A204.1 (cell line): Measurements from ENCODE around the gene CTNNBL1.

Experiments
- FAIRE-seq: peaks from 2 replicates; lab custom pipeline; 2012; peaks lifted over from hg19 to GRCh38; lab: Jason Lieb, UNC

The CTNNBL1 gene

DNA sequence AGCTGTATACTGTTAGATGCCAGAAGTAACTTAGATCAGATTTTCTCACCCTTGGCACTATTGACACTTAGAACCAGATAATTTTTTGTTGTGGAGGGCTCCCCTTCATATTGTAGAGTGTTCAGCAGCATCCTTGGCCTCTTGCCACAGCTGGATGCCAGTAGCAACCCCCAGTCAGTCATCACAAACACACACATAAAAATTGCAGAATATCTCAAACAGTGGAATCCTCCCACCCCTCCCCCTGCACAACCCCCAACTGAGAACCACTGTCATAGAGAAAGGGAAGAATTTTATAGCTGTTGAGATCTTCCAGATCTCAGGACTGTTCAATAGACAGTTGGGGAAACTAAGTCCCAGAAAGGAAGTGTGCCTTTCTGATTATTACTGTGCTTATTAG, 127.9 kb downstream of the CTNNBL1 start:
- no peak for FAIRE-seq

DNA sequence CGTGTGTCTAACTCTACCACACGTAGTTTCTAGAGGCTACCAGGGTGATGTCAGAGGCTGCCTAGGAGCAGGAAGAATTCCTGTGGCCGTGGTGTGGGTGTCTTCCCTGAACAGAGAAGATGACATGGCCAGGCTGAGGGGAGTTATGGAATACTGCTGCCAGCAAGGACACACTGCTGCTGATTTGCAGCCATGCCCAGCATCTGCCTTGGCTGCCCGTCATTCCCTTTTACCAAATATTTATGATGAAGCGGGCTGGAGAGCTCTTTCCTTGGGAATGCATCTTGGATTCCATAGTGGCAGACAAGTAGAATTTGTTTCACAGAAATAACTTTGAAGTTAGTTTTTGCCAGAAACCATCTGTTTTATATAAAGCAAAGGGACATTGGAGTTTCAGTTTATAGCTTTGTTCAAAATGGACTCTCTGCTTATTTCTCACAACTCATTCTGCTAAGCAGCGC, 128.3 kb downstream of the CTNNBL1 start:
- FAIRE-seq = no peak

DNA sequence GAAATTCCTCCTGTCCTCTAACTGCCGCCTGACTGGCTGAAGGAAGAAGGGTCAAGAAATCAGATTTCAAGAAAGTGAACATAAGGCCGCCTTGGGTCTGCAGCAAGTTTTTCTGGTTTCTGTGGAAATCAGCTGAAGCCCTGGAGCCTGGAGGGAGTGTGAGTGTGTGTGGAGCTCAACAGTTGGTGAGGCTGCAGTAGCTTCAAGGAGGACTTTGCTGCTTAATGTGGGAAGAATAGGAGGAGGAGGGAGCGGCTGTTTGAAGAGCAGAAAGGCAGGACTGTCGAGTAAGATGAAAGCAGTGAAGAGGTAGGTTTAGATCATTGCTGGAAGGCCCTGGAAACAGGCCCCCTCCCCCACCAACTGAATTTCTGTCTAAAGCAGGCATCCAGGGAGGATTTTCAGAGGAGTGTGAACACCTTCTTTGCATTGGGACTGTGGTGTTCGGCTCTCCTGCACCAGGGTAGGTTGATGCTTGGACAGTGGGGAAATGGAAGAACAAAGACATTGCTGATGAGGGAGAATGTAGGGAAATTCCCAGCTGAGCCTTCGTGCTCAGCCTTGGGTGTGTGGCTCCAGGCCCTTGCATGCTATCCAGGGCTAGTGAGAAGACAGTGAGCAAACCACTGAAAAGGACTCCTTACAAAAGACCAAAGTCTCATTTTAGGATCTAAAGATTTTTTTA, 129.6 kb downstream of the CTNNBL1 start:
- no peak for FAIRE-seq

DNA sequence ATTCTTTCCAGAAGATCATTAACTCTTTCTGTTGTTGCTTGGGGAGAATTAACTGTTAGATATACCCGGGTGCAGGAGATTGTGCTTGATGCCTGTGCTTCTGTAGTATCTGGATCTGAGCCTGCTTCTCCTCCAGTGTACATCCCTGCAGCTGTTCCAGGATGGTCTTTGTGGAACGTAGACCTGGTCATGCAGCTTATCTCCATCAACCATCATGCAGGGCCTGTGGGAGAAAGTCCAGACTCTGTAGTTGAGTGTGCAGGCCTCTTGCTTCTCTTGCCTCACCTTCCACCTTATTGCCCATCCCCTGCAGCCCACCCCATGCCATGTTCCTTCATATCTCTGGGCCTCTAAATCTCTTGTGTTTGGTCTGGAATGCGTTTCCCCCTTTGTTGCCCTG, 133.8 kb downstream of the CTNNBL1 start:
- FAIRE-seq = no peak

GRCh38 chr20:37828684-37829083, 134.9 kb downstream of the CTNNBL1 start:
- FAIRE-seq = no peak

- no peak for FAIRE-seq
Observed at GRCh38 chr20:37829128-37829527, 135.3 kb downstream of the CTNNBL1 start.

GRCh38 chr20:37833221-37833896, 139.5 kb downstream of the CTNNBL1 start:
- FAIRE-seq = no peak

DNA sequence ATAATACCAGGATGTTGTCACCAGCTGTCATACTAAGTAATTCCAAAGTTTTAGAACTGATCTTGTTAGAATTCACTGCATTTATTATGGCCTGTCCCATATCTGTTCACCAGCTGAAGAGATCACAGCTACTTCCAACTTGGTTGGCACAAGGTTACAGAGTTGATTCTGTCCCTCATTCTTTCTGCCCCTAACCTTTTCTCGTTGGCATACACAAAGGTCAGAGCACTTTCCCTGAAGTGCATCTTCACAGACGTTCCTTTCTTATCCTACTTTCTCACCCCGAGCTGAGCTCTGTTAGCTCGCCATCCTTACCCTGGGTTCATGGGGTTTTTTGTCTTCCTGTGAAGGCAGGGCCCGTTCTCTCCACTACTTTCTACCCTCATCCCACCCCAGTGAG, 143.1 kb downstream of the CTNNBL1 start:
- FAIRE-seq = no peak

DNA sequence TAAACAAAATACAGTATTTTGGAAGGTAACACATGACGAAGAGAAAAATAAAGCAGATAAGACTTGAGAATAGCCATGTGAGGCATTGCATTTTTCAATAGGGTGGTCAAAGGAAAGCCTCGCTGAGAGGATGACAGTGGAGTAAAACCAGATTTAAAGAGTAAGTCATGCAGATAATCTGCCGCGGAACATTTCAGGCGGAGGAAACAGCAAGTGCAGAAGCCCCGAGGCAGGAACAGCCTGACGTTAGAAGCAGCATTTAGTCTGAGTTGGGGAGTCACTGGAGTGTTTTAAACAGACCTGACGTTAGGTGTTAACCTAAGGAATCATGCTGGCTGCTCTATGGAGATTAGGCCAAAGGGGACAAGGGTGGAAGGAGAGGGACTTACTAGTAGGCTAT, 144.1 kb downstream of the CTNNBL1 start:
- no peak for FAIRE-seq

DNA sequence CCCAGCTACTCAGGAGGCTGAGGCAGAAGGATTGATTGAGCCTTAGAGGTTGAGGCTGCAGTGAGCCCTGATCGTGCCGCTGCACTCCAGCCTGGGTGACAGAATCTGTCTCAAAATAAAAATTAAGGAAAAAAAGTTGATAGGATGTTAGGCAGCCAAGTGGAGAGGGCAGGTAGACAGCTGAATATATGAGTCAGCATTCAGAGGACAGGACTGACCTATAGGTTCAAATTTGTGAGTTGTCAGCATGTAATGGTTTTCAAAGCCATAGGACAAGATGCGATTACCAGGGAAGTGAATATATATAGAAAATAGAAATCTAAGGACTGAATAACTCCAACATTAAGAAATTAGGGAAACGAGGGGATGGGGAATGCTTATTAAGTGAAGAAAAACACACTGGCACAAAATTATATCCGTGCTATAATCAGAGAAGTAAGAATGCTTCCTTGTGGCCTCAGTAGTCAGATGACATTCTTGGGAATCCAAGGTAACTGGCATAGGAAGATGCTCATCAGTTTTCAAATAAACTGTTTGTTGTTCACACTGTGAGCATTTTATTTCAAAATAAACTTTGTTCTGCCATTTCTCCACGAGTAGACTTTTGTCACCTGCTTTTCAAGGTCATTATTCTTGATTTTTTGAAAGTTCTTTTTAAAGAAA, 145.1 kb downstream of the CTNNBL1 start:
- FAIRE-seq = no peak

DNA sequence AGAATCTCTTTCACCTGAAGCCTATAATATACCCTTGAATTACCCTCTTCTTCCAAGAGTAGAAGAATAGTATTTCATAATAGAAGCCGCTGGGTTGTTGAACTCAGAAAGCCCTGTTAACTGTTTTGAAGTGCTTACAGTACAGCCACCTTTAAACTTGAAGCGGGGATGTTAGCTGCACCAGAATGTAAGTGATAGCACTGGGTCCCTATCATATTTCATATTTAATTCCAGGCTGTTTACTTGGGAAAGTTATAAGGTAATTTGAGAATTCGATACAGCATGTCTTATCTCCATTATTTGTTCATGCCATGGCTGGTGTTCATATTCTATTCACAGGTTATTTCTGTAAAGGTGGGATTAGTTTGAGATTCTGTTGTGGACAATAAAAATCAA, 145.6 kb downstream of the CTNNBL1 start:
- no peak for FAIRE-seq

- FAIRE-seq = no peak
Observed at GRCh38 chr20:37839955-37840354, 146.1 kb downstream of the CTNNBL1 start.

- FAIRE-seq = no peak
Observed at GRCh38 chr20:37841389-37841788, 147.6 kb downstream of the CTNNBL1 start.

DNA sequence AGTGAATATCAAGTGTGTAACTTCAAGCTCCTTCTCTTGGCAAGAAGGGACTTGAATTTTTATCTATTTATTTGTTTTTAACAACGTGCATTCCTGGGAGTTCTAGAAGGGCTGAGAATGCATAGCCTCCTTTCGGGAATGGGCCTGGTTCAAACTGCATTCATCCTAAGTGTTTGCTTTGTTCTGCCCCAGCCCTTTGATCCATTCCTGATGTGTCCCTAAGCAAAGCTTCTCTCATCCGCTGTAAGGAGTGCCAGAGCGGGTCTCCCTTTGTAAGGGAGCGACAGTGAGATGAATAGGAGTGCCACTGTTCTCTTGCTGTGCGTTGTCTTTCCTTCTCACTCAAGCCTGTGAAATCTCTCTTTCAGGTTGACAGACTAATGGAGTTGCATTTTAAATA, 148.1 kb downstream of the CTNNBL1 start:
- FAIRE-seq = no peak

- FAIRE-seq = no peak
Observed at GRCh38 chr20:37845241-37845681, 151.4 kb downstream of the CTNNBL1 start.

- no peak for FAIRE-seq
Observed at GRCh38 chr20:37845878-37846277, 152.0 kb downstream of the CTNNBL1 start.

GRCh38 chr20:37846573-37846972, 152.7 kb downstream of the CTNNBL1 start:
- no peak for FAIRE-seq

GRCh38 chr20:37848706-37849105, 154.9 kb downstream of the CTNNBL1 start:
- no peak for FAIRE-seq

DNA sequence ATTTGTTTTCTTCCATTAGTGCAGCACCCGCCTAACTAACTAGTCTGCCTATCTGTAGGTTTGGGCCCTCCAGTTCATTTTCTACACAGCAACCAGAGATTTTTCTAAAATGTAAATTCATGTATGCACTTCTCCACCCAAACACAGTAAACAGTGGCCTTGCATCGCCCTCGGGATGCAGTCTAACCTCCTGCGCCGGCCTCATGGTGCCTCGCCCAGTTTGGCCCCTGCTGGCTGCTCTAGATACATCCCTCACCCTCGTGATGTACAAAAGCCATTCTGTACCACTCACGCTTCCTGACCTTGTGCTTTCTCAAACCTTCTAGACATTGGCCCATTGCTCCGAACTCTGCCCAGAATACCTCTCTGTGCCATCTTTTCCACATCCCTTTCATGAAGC, 155.3 kb downstream of the CTNNBL1 start:
- no peak for FAIRE-seq

- FAIRE-seq = no peak
Observed at GRCh38 chr20:37849566-37849965, 155.7 kb downstream of the CTNNBL1 start.

DNA sequence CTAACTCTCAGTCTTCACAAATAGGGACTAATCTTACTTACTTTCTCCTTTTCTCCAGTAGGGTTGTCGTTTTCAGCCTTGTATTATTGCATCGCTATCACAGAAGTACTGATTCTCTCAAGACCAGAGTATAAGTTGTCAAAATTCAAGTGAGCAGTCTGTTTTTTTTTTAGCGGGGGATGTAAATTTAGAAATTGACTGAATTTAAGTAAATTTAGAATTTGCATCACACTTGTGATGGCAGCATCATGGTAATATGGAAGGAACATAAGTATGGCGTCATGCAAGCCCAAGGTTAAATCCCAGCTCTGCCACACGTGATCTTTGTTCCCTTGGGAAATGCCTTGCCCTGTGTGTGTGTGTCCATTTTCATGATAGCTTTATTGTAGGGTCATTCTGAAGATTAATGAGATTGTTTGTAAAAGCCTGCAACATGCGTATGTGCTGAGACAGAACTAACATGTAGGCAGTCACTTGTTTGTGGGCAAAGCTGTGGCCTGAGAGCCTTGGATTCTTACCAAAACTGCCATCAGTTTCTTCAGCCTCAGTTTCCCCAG, 156.3 kb downstream of the CTNNBL1 start:
- FAIRE-seq = no peak

- FAIRE-seq = no peak
Observed at GRCh38 chr20:37850724-37851355, 157.0 kb downstream of the CTNNBL1 start.

- FAIRE-seq = no peak
Observed at GRCh38 chr20:37852666-37853065, 158.8 kb downstream of the CTNNBL1 start.
